ENCODE results near the gene INF2. TPM values are rescaled to one million over a fixed set of nuclear protein-coding genes. Genes with fewer than 3 reads are reported as not detected.

INF2 gene
- total and polyA plus RNA-seq, 2 donors (not counting 3 experiments of a cell fraction or from before 2014, with no cell fraction given) = 55.3 to 124 TPM

GRCh38 chr14:104739026-104739425, 49.6 kb downstream of the INF2 start:
- TF ChIP-seq MAX (IDR thresholded peaks at IDR 0.05; ENCODE audit: insufficient read depth, insufficient read length) (no peak), POLR2A (IDR thresholded peaks at IDR 0.05; ENCODE audit: low read depth, low read length) (no peak), GATA2 (IDR thresholded peaks at IDR 0.05; ENCODE audit: insufficient read depth, insufficient read length, low read depth, low read length) (no peak), FOS (IDR thresholded peaks at IDR 0.05; ENCODE audit: borderline replicate concordance, insufficient read depth, low read length) (no peak), EZH2 (IDR thresholded peaks at IDR 0.05; ENCODE audit: borderline replicate concordance, low read depth, low read length, severe bottlenecking) (no peak), POLR2AphosphoS5 (IDR thresholded peaks at IDR 0.05; ENCODE audit: insufficient read depth, low read depth, low read length) (no peak), MYC (IDR thresholded peaks at IDR 0.05; ENCODE audit: low read depth, low read length) (no peak), JUN (IDR thresholded peaks at IDR 0.05; ENCODE audit: borderline replicate concordance, insufficient read depth, insufficient read length, low read depth) (no peak), CTCF (IDR thresholded peaks at IDR 0.05; ENCODE audit: extremely low read depth in 1 of 2, insufficient read depth in 1 of 2, low read depth in 1 of 2, low read length in 2 of 2) (no peak)
- H3K4me3 ChIP-seq (replicated peaks in 1 of 3; ENCODE audit: insufficient read depth in 1 of 3, low read depth in 1 of 3, low read length in 3 of 3) = no peak overlapping the region
- no peak overlapping the region for H3K27ac ChIP-seq (ENCODE audit: insufficient read depth, low read depth, low read length)
- ChIA-PET CTCF (interaction anchor here (1.3 to 4.1 kb wide), 2 partner anchors 11 to 29 kb away, joined by 3 to 11 read pairs; no protein-coding TSS in a partner anchor), POLR2A (no interaction called here)
- BruUV-seq (replicated peaks) = no TSS peak
- intact Hi-C loops (cut with micrococcal nuclease) (no loop called here), dilution Hi-C loops (cut with MboI; ENCODE audit: extremely low pct_ligation_motif_present, low sequenced_read_pairs) (no loop called here)
- no peaks in the 10 kb centered on the region for H3K79me2 ChIP-seq (ENCODE audit: control insufficient read depth, insufficient read depth, low read length)
- no peaks in the 10 kb centered on the region for H3K9me1 ChIP-seq (replicated peaks; ENCODE audit: control insufficient read depth, extremely low read depth, insufficient read depth, low read length)
- FAIRE-seq (no peak), DNase-seq (ENCODE audit: low read depth, low spot score) (no peak)
- H4K20me1 ChIP-seq (replicated peaks; ENCODE audit: control insufficient read depth, extremely low read depth, insufficient read depth, low read length) = no peaks in the 10 kb centered on the region
- no peak overlapping the region for H2AFZ ChIP-seq (ENCODE audit: low read depth, low read length)
- H3K36me3 ChIP-seq (ENCODE audit: control insufficient read depth in 2 of 2, extremely low read depth in 1 of 2, insufficient read depth in 2 of 2, low read length in 2 of 2) = no peaks in the 10 kb centered on the region
- no peaks in the 10 kb centered on the region for H3K27me3 ChIP-seq (ENCODE audit: control insufficient read depth in 2 of 2, insufficient read depth in 2 of 2, low read length in 2 of 2)
- no peak overlapping the region for H3K9ac ChIP-seq (replicated peaks; ENCODE audit: extremely low read depth, insufficient read depth, low read length)
- peaks cover 16% of the 10 kb centered on the region for H3K4me1 ChIP-seq (ENCODE audit: control insufficient read depth, extremely low read depth, insufficient read depth, low read length)
- no peak overlapping the region for H3K4me2 ChIP-seq (ENCODE audit: insufficient read depth, low read length)
- H3K9me3 ChIP-seq (replicated peaks; ENCODE audit: control insufficient read depth, insufficient read depth, low read length) = no peaks in the 10 kb centered on the region

All from endothelial cell of umbilical vein (primary cell).